Fibroblast of lung (primary cell): ENCODE data around the gene KLHL29. TPM values are rescaled to one million over a fixed set of nuclear protein-coding genes. Genes with fewer than 3 reads are reported as not detected.

ENCODE experiments used
- DNase-seq, 2 donors: peaks; one replicate each; pipeline versions ENCODE4 v3.0.0 to v3.0.0-alpha.2; 2010; ENCODE audit warnings: low read depth in 2 of 2
- H2AFZ ChIP-seq: 2 replicates; pipeline ENCODE4 v1.5.1; 2012; ENCODE audit warnings: low read length, control low read depth, inconsistent platforms
- H3K27ac ChIP-seq: 2 replicates; pipeline ENCODE4 v1.5.1; 2011; ENCODE audit warnings: low read length, control low read depth; ENCODE audit not compliant: insufficient read depth
- H3K27me3 ChIP-seq: 2 replicates; pipeline ENCODE4 v1.5.1; 2011; ENCODE audit warnings: mild to moderate bottlenecking, low read length; ENCODE audit not compliant: control insufficient read depth, insufficient read depth
- H3K36me3 ChIP-seq: 2 replicates; pipeline ENCODE4 v1.5.1; 2011; ENCODE audit warnings: low read length; ENCODE audit not compliant: control insufficient read depth, insufficient read depth
- H3K4me1 ChIP-seq: 2 replicates; pipeline ENCODE4 v1.5.1; 2011; ENCODE audit warnings: low read length; ENCODE audit not compliant: control insufficient read depth, insufficient read depth; ENCODE audit errors: extremely low read depth
- H3K4me2 ChIP-seq: 2 replicates; pipeline ENCODE4 v1.5.1; 2011; ENCODE audit warnings: low read length, control low read depth; ENCODE audit not compliant: insufficient read depth; ENCODE audit errors: extremely low read depth
- H3K4me3 ChIP-seq, 4 experiments: fragments of 200-600 bp in 1 of 4; sonication (generic) in 1 of 4; replicated peaks in 1 of 4; 2 replicates each; pipeline ENCODE4 v1.5.1; 2011 to 2016; ENCODE audit warnings: low read length in 4 of 4, low read depth in 3 of 4, mild to moderate bottlenecking in 3 of 4, control low read depth in 2 of 4, inconsistent platforms in 1 of 4, mixed read lengths in 1 of 4; ENCODE audit not compliant: insufficient read depth in 1 of 4; ENCODE audit errors: control extremely low read depth in 1 of 4
- H3K79me2 ChIP-seq: 2 replicates; pipeline ENCODE4 v1.5.1; 2012; ENCODE audit warnings: mild to moderate bottlenecking, low read length, inconsistent platforms; ENCODE audit not compliant: control insufficient read depth, insufficient read depth
- H3K9ac ChIP-seq: 2 replicates; pipeline ENCODE4 v1.5.1; 2011; ENCODE audit warnings: mild to moderate bottlenecking, low read length, control low read depth; ENCODE audit not compliant: insufficient read depth
- H3K9me3 ChIP-seq: 2 replicates; pipeline ENCODE4 v1.5.1; 2012; ENCODE audit warnings: low read depth, low read length; ENCODE audit not compliant: control insufficient read depth, insufficient read depth
- H4K20me1 ChIP-seq: 2 replicates; pipeline ENCODE4 v1.5.1; 2011; ENCODE audit warnings: low read length; ENCODE audit not compliant: control insufficient read depth, insufficient read depth; ENCODE audit errors: extremely low read depth
- EZH2 ChIP-seq: IDR thresholded peaks from 2 replicates; pipeline ENCODE4 v1.5.1; 2012; ENCODE audit warnings: low read length, control low read depth, mild to moderate bottlenecking; ENCODE audit errors: missing control alignments
- polyA plus RNA-seq, 2 donors: library from polyadenylated mRNA; depleted of rRNA in 1 of 2; stranded (reverse) in 1 of 2; unstranded in 1 of 2; fragments of >200 nt; gene quantifications; 2 replicates each; pipeline ENCODE4 v1.2.1, GENCODE V29; 2011 to 2012; ENCODE audit warnings: missing spikeins in 1 of 2
- total RNA-seq: library from RNA; depleted of rRNA; stranded (reverse); fragments of >200 nt; gene quantifications from 2 replicates; pipeline ENCODE4 v1.2.1, GENCODE V29; 2014
- TF ChIP-seq, protein P1 (sequence below), 2 donors: IDR thresholded peaks in 1 of 2; conservative IDR thresholded peaks in 1 of 2; 1 replicate in 1 of 2; 2 replicates in 1 of 2; pipeline ENCODE4 v1.5.1; 2011 to 2012; ENCODE audit warnings: low read length in 2 of 2, control low read depth in 1 of 2, inconsistent platforms in 1 of 2, low read depth in 1 of 2, mild to moderate bottlenecking in 1 of 2

The KLHL29 gene
- total and polyA plus RNA-seq, 2 donors (not counting 1 experiment from before 2014, with no cell fraction given), result 7.1 to 7.9 TPM

DNA sequence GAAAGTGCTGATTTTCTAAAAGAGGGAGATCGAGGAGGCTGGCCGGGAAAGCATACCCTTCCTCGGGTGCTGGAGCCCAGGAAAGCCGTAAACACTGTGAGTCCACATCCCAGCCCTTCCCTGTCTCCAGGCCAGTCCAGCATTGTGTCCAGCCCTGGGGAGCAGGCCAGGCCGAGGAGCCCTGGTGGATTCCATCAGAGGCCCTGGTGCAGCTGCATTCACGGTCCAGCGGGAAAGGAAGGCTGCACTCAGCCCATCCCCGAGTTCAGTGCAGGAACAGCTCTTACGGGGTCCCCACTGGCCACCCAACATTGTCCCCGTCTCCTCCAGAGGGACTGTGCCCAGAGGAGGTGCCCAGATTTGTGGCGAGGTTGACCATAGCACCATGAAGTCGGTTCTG lies 218.6 kb downstream of the KLHL29 start:
- TF ChIP-seq, protein P1, sequence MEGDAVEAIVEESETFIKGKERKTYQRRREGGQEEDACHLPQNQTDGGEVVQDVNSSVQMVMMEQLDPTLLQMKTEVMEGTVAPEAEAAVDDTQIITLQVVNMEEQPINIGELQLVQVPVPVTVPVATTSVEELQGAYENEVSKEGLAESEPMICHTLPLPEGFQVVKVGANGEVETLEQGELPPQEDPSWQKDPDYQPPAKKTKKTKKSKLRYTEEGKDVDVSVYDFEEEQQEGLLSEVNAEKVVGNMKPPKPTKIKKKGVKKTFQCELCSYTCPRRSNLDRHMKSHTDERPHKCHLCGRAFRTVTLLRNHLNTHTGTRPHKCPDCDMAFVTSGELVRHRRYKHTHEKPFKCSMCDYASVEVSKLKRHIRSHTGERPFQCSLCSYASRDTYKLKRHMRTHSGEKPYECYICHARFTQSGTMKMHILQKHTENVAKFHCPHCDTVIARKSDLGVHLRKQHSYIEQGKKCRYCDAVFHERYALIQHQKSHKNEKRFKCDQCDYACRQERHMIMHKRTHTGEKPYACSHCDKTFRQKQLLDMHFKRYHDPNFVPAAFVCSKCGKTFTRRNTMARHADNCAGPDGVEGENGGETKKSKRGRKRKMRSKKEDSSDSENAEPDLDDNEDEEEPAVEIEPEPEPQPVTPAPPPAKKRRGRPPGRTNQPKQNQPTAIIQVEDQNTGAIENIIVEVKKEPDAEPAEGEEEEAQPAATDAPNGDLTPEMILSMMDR (conservative IDR thresholded peaks at IDR 0.05 in 1 of 2, IDR thresholded peaks at IDR 0.05 in 1 of 2; ENCODE audit: low read depth in 1 of 2, low read length in 2 of 2), result no peak
- TF ChIP-seq EZH2, result no peak
- DNase-seq, result no peak
- no peaks in the 10 kb centered on the region for H3K27me3 ChIP-seq
- no peaks in the 10 kb centered on the region for H4K20me1 ChIP-seq
- no peak overlapping the region for H3K4me2 ChIP-seq
- no peaks in the 10 kb centered on the region for H3K9me3 ChIP-seq
- H3K4me3 ChIP-seq, result no peak overlapping the region
- H2AFZ ChIP-seq, result no peak overlapping the region
- no peak overlapping the region for H3K27ac ChIP-seq
- no peak overlapping the region for H3K9ac ChIP-seq
- H3K79me2 ChIP-seq, result no peaks in the 10 kb centered on the region
- no peaks in the 10 kb centered on the region for H3K36me3 ChIP-seq
- no peaks in the 10 kb centered on the region for H3K4me1 ChIP-seq

- Histone ChIP-seq H3K27me3 (no peaks in the 10 kb centered on the region), H3K4me2 (no peak overlapping the region), H3K9me3 (no peaks in the 10 kb centered on the region), H3K27ac (no peak overlapping the region), H2AFZ (no peak overlapping the region), H3K79me2 (no peaks in the 10 kb centered on the region), H3K4me1 (no peaks in the 10 kb centered on the region), H3K36me3 (no peaks in the 10 kb centered on the region), H4K20me1 (no peaks in the 10 kb centered on the region), H3K4me3 (no peak overlapping the region), H3K9ac (no peak overlapping the region)
- DNase-seq, result no peak
- TF ChIP-seq, protein P1 (conservative IDR thresholded peaks at IDR 0.05 in 1 of 2, IDR thresholded peaks at IDR 0.05 in 1 of 2; ENCODE audit: low read depth in 1 of 2, low read length in 2 of 2), result no peak
- no peak for TF ChIP-seq EZH2
Measured at GRCh38 chr2:23604731-23605130, 219.8 kb downstream of the KLHL29 start.

- DNase-seq, result no peak
- Histone ChIP-seq H2AFZ (no peak overlapping the region), H3K79me2 (no peaks in the 10 kb centered on the region), H3K4me3 (no peak overlapping the region), H3K36me3 (no peaks in the 10 kb centered on the region), H3K9ac (no peak overlapping the region), H3K27me3 (no peaks in the 10 kb centered on the region), H4K20me1 (no peaks in the 10 kb centered on the region), H3K4me2 (no peak overlapping the region), H3K27ac (no peak overlapping the region), H3K9me3 (no peaks in the 10 kb centered on the region), H3K4me1 (no peaks in the 10 kb centered on the region)
- no peak for TF ChIP-seq EZH2
- TF ChIP-seq, protein P1 (conservative IDR thresholded peaks at IDR 0.05 in 1 of 2, IDR thresholded peaks at IDR 0.05 in 1 of 2; ENCODE audit: low read depth in 1 of 2, low read length in 2 of 2), result no peak
Measured at GRCh38 chr2:23605236-23605635, 220.3 kb downstream of the KLHL29 start.
